ENCODE measurements around the gene CLIC1. TPM values are rescaled to one million over a fixed set of nuclear protein-coding genes. Genes with fewer than 3 reads are reported as not detected.
A peak's percentile ranks its signal among the peaks of the same experiment; 100 is the strongest.

CLIC1 gene
- total RNA-seq, 4 donors from 2014 or later, result 244 to 443 (median 336) TPM

GRCh38 chr6:31739639-31740396, 3.5 kb upstream of the CLIC1 start, which contains the start of gene MSH5:
Gene MSH5, plus strand, starts transcription at chr6:31740005. Its CDS starts 462 bp downstream, at chr6:31740467.
- peak; percentile 94 for DNase-seq (ENCODE audit: low spot score)
- ATAC-seq (ENCODE audit: low FRiP score), result peak; percentile 92
- no peak for TF ChIP-seq CTCF (IDR thresholded peaks at IDR 0.05)

GRCh38 chr6:31737991-31738979, 2.0 kb upstream of the CLIC1 start:
- TF ChIP-seq CTCF (IDR thresholded peaks at IDR 0.05), result no peak
- ATAC-seq (ENCODE audit: low FRiP score), result no peak
- no peak for DNase-seq (ENCODE audit: low spot score)

GRCh38 chr6:31737315-31737990, 1.1 kb upstream of the CLIC1 start:
- ATAC-seq (ENCODE audit: low FRiP score), result no peak
- no peak for TF ChIP-seq CTCF (IDR thresholded peaks at IDR 0.05)
- no peak for DNase-seq (ENCODE audit: low spot score)

- TF ChIP-seq CTCF (IDR thresholded peaks at IDR 0.05), result no peak
- no peak for DNase-seq (ENCODE audit: low spot score)
Measured at GRCh38 chr6:31736768-31737314, 511 bp upstream of the CLIC1 start.

GRCh38 chr6:31734821-31735406, 1.4 kb downstream of the CLIC1 start:
- ATAC-seq (ENCODE audit: low FRiP score) (peak; percentile 39), DNase-seq (ENCODE audit: low spot score) (no peak)
- TF ChIP-seq CTCF (IDR thresholded peaks at IDR 0.05), result no peak

More at GRCh38 chr6:31736768-31737314, 511 bp upstream of the CLIC1 start:
- ATAC-seq (ENCODE audit: low FRiP score), result no peak

GRCh38 chr6:31734247-31734820, 2.0 kb downstream of the CLIC1 start:
- ATAC-seq (ENCODE audit: low FRiP score) (no peak), DNase-seq (ENCODE audit: low spot score) (no peak)
- TF ChIP-seq CTCF (IDR thresholded peaks at IDR 0.05), result no peak

Data from omental fat pad (tissue), 4 donors.